ENCODE measurements around the gene SMARCA4. TPM values are rescaled to one million over a fixed set of nuclear protein-coding genes. Genes with fewer than 3 reads are reported as not detected.

The SMARCA4 gene
- total RNA-seq, 1 experiment from 2014 or later: 36.2 TPM

- H3K36me3 ChIP-seq (ENCODE audit: control insufficient read depth, insufficient read depth, low read length): peaks cover 7% of the 10 kb centered on the region; the same call in 1 of the 2 replicates
- DNase-seq (ENCODE audit: low read depth, low spot score): no peak
- POLR2A ChIA-PET: no interaction called here
- TF ChIP-seq CTCF (IDR thresholded peaks at IDR 0.05): no peak
- TF ChIP-seq REST (IDR thresholded peaks at IDR 0.05; ENCODE audit: insufficient read depth in 1 of 2, low read depth in 2 of 2, low read length in 1 of 2): no peak
- TF ChIP-seq TCF7L2 (IDR thresholded peaks at IDR 0.05; ENCODE audit: low read depth, low read length): no peak
- no peak for TF ChIP-seq SIN3A (IDR thresholded peaks at IDR 0.05; ENCODE audit: borderline replicate concordance, insufficient read depth, low read depth, low read length)
- no peak for TF ChIP-seq POLR2AphosphoS5 (IDR thresholded peaks at IDR 0.05; ENCODE audit: low read depth, low read length)
- BruUV-seq (replicated peaks): no TSS peak
- in situ Hi-C loops (cut with HindIII; ENCODE audit: low pct_unique_long_range_greater_than_20kb, low sequenced_read_pairs): no loop called here
- H3K27me3 ChIP-seq (ENCODE audit: control insufficient read depth, insufficient read depth, low read length): no peaks in the 10 kb centered on the region
- no peaks in the 10 kb centered on the region for H3K4me1 ChIP-seq (ENCODE audit: control insufficient read depth, insufficient read depth, low read length)
- intact Hi-C loops (cut with micrococcal nuclease; ENCODE audit: unreplicated experiment): no loop called here
- ATAC-seq: no peak
- H3K9me3 ChIP-seq (ENCODE audit: control insufficient read depth, insufficient read depth, low read depth, low read length): no peaks in the 10 kb centered on the region
- no peak overlapping the region for H3K4me3 ChIP-seq (ENCODE audit: low read depth in 2 of 2, low read length in 2 of 2)
- H3K27ac ChIP-seq (ENCODE audit: low read length): no peak overlapping the region
- CTCF ChIA-PET: interaction anchor here (0.6 to 0.8 kb wide), 2 partner anchors 21 to 69 kb away, joined by 3 to 6 read pairs; no protein-coding TSS in a partner anchor
Measured at GRCh38 chr19:11005521-11005920, 44.7 kb downstream of the SMARCA4 start.

- TF ChIP-seq CTCF (IDR thresholded peaks at IDR 0.05): no peak
- TF ChIP-seq SIN3A (IDR thresholded peaks at IDR 0.05; ENCODE audit: borderline replicate concordance, insufficient read depth, low read depth, low read length): no peak
- no peak for TF ChIP-seq POLR2AphosphoS5 (IDR thresholded peaks at IDR 0.05; ENCODE audit: low read depth, low read length)
- TF ChIP-seq REST (IDR thresholded peaks at IDR 0.05; ENCODE audit: insufficient read depth in 1 of 2, low read depth in 2 of 2, low read length in 1 of 2): no peak
- TF ChIP-seq TCF7L2 (IDR thresholded peaks at IDR 0.05; ENCODE audit: low read depth, low read length): no peak
- in situ Hi-C loops (cut with HindIII; ENCODE audit: low pct_unique_long_range_greater_than_20kb, low sequenced_read_pairs): no loop called here
- POLR2A ChIA-PET: no interaction called here
Measured at GRCh38 chr19:11007385-11007784, 46.6 kb downstream of the SMARCA4 start.

More at GRCh38 chr19:11007385-11007784, 46.6 kb downstream of the SMARCA4 start:
- H3K4me3 ChIP-seq (ENCODE audit: low read depth in 2 of 2, low read length in 2 of 2): no peak overlapping the region
- no peaks in the 10 kb centered on the region for H3K27me3 ChIP-seq (ENCODE audit: control insufficient read depth, insufficient read depth, low read length)
- no peaks in the 10 kb centered on the region for H3K9me3 ChIP-seq (ENCODE audit: control insufficient read depth, insufficient read depth, low read depth, low read length)
- no peak for DNase-seq (ENCODE audit: low read depth, low spot score)
- BruUV-seq (replicated peaks): no TSS peak
- H3K36me3 ChIP-seq (ENCODE audit: control insufficient read depth, insufficient read depth, low read length): peaks cover 5% of the 10 kb centered on the region; the same call in 1 of the 2 replicates
- H3K4me1 ChIP-seq (ENCODE audit: control insufficient read depth, insufficient read depth, low read length): no peaks in the 10 kb centered on the region
- no peak overlapping the region for H3K27ac ChIP-seq (ENCODE audit: low read length)
- ATAC-seq: no peak
- CTCF ChIA-PET: interaction anchor here (0.7 kb wide), 1 partner anchor 66 kb away, joined by 10 read pairs; no protein-coding TSS in a partner anchor
- intact Hi-C loops (cut with micrococcal nuclease; ENCODE audit: unreplicated experiment): no loop called here

Measured in Panc1 (cell line).